GM18520 (cell line): ENCODE data around the gene RMDN2.

ENCODE experiments used
- ATAC-seq: cut with Tn5 transposase; IDR thresholded peaks from one replicate; pipeline ENCODE4 v1.9.1; 2021; ENCODE audit not compliant: unreplicated experiment

RMDN2 gene

GRCh38 chr2:37925063-37925897 lies at the start of gene RMDN2:
TSS of gene RMDN2 (plus strand) at chr2:37925287. CDS start at chr2:37929278, 3,991 bp downstream.
- peak; percentile 58 for ATAC-seq

- no peak for ATAC-seq
Measured at GRCh38 chr2:37875403-37875906, 49.6 kb upstream of the RMDN2 start.

- no peak for ATAC-seq
Measured at GRCh38 chr2:37876227-37876626, 48.9 kb upstream of the RMDN2 start.

- ATAC-seq = peak; percentile 38
Measured at GRCh38 chr2:37877457-37878315, 47.4 kb upstream of the RMDN2 start.

GRCh38 chr2:37878536-37878935 lies 46.6 kb upstream of the RMDN2 start:
- no peak for ATAC-seq

- no peak for ATAC-seq
Measured at GRCh38 chr2:37880551-37880950, 44.5 kb upstream of the RMDN2 start.

GRCh38 chr2:37881397-37881796 lies 43.7 kb upstream of the RMDN2 start:
- ATAC-seq = no peak

- ATAC-seq = no peak
Measured at GRCh38 chr2:37882036-37882435, 43.1 kb upstream of the RMDN2 start.

- ATAC-seq = no peak
Measured at GRCh38 chr2:37883518-37883917, 41.6 kb upstream of the RMDN2 start.

- ATAC-seq = no peak
Measured at GRCh38 chr2:37885329-37885993, 39.6 kb upstream of the RMDN2 start.

GRCh38 chr2:37886745-37887144 lies 38.3 kb upstream of the RMDN2 start:
- no peak for ATAC-seq

- no peak for ATAC-seq
Measured at GRCh38 chr2:37887286-37887685, 37.8 kb upstream of the RMDN2 start.

- ATAC-seq = no peak
Measured at GRCh38 chr2:37890893-37891495, 34.1 kb upstream of the RMDN2 start.

- no peak for ATAC-seq
Measured at GRCh38 chr2:37891846-37892435, 33.1 kb upstream of the RMDN2 start.

GRCh38 chr2:37892436-37893114 lies 32.5 kb upstream of the RMDN2 start:
- ATAC-seq = peak; percentile 57

GRCh38 chr2:37893327-37893726 lies 31.8 kb upstream of the RMDN2 start:
- ATAC-seq = no peak

GRCh38 chr2:37894047-37894446 lies 31.0 kb upstream of the RMDN2 start:
- ATAC-seq = no peak

- ATAC-seq = no peak
Measured at GRCh38 chr2:37894601-37895000, 30.5 kb upstream of the RMDN2 start.

GRCh38 chr2:37895140-37895539 lies 29.9 kb upstream of the RMDN2 start:
- no peak for ATAC-seq

- no peak for ATAC-seq
Measured at GRCh38 chr2:37896319-37896718, 28.8 kb upstream of the RMDN2 start.
